Liver (tissue), 9 donors: ENCODE results near the gene LIMA1. TPM values are rescaled to one million over a fixed set of nuclear protein-coding genes. Genes with fewer than 3 reads are reported as not detected.

ENCODE experiments used
- DNase-seq: peaks from one replicate; pipeline ENCODE4 v3.0.0-alpha.2; 2017; ENCODE audit warnings: low spot score
- H3K27ac ChIP-seq, 2 donors: one replicate each; pipeline ENCODE4 v1.7.0; 2013; ENCODE audit warnings: inconsistent platforms in 2 of 2, low read length in 2 of 2, control low read depth in 1 of 2, low read depth in 1 of 2, mild to moderate bottlenecking in 1 of 2
- H3K27me3 ChIP-seq, 4 donors: one replicate each; pipeline versions ENCODE4 v1.6.1 to v1.7.0; 2013; ENCODE audit warnings: low read length in 3 of 4, inconsistent platforms in 1 of 4, mild to moderate bottlenecking in 1 of 4, moderate library complexity in 1 of 4; ENCODE audit not compliant: control insufficient read depth in 4 of 4, insufficient read depth in 4 of 4
- H3K36me3 ChIP-seq, 4 donors: one replicate each; pipeline versions ENCODE4 v1.6.1 to v1.7.0; 2013; ENCODE audit warnings: low read length in 3 of 4, mild to moderate bottlenecking in 3 of 4, low read depth in 1 of 4, moderate library complexity in 1 of 4; ENCODE audit not compliant: control insufficient read depth in 4 of 4, insufficient read depth in 3 of 4
- H3K4me1 ChIP-seq, 4 donors: one replicate each; pipeline versions ENCODE4 v1.6.1 to v1.7.0; 2013; ENCODE audit warnings: low read length in 3 of 4, mild to moderate bottlenecking in 3 of 4, moderate library complexity in 1 of 4; ENCODE audit not compliant: control insufficient read depth in 4 of 4, insufficient read depth in 4 of 4
- H3K4me3 ChIP-seq, 3 donors: one replicate each; pipeline versions ENCODE4 v1.6.1 to v1.7.0; 2013; ENCODE audit warnings: low read length in 3 of 3, control low read depth in 1 of 3, low read depth in 1 of 3, mild to moderate bottlenecking in 1 of 3
- H3K9ac ChIP-seq, 2 donors: one replicate each; pipeline ENCODE4 v1.7.0; 2013; ENCODE audit warnings: low read length in 2 of 2, mild to moderate bottlenecking in 2 of 2, moderate library complexity in 2 of 2, control low read depth in 1 of 2, low read depth in 1 of 2
- H3K9me3 ChIP-seq, 4 donors: one replicate each; pipeline versions ENCODE4 v1.6.1 to v1.7.0; 2013; ENCODE audit warnings: low read length in 3 of 4; ENCODE audit not compliant: control insufficient read depth in 4 of 4
- ATF3 ChIP-seq: IDR thresholded peaks from 2 replicates; pipeline ENCODE4 v1.6.1; 2016; ENCODE audit warnings: antibody characterized with exemption
- CTCF ChIP-seq: fragments of 150-350 bp; IDR thresholded peaks from 2 replicates; pipeline ENCODE4 v1.5.1; 2017; ENCODE audit warnings: improper control_type of control experiment, low read depth, low read length; ENCODE audit not compliant: missing input control
- EGR1 ChIP-seq, 2 donors: IDR thresholded peaks; 2 replicates each; pipeline ENCODE4 v1.6.1; 2016 to 2018; ENCODE audit warnings: antibody characterized with exemption in 2 of 2, low read depth in 2 of 2
- FOXA1 ChIP-seq: IDR thresholded peaks from 2 replicates; pipeline ENCODE4 v1.6.1; 2016; ENCODE audit warnings: antibody characterized with exemption
- FOXA2 ChIP-seq: IDR thresholded peaks from 2 replicates; pipeline ENCODE4 v1.6.1; 2016; ENCODE audit warnings: antibody characterized with exemption
- GABPA ChIP-seq, 2 donors: IDR thresholded peaks in 1 of 2; conservative IDR thresholded peaks in 1 of 2; 2 replicates each; pipeline ENCODE4 v1.6.1; 2016; ENCODE audit warnings: antibody characterized with exemption in 2 of 2, mild to moderate bottlenecking in 1 of 2, moderate library complexity in 1 of 2
- HNF4A ChIP-seq, 2 donors: conservative IDR thresholded peaks; 2 replicates each; pipeline ENCODE4 v1.6.1; 2016; ENCODE audit warnings: antibody characterized with exemption in 2 of 2, mild to moderate bottlenecking in 2 of 2
- JUND ChIP-seq, 2 donors: IDR thresholded peaks; 2 replicates each; pipeline ENCODE4 v1.6.1; 2016; ENCODE audit warnings: antibody characterized with exemption in 2 of 2
- MAX ChIP-seq: IDR thresholded peaks from 2 replicates; pipeline ENCODE4 v1.6.1; 2016; ENCODE audit warnings: antibody characterized with exemption
- NR2F2 ChIP-seq: IDR thresholded peaks from 2 replicates; pipeline ENCODE4 v1.6.1; 2016; ENCODE audit warnings: antibody characterized with exemption
- RAD21 ChIP-seq, 2 donors: IDR thresholded peaks; 2 replicates each; pipeline ENCODE4 v1.6.1; 2016; ENCODE audit warnings: antibody characterized with exemption in 2 of 2, mild to moderate bottlenecking in 2 of 2
- REST ChIP-seq: IDR thresholded peaks from 2 replicates; pipeline ENCODE4 v1.6.1; 2016; ENCODE audit warnings: antibody characterized with exemption, mild to moderate bottlenecking
- RXRA ChIP-seq, 2 donors: IDR thresholded peaks; 2 replicates each; pipeline ENCODE4 v1.6.1; 2017 to 2018; ENCODE audit warnings: antibody characterized with exemption in 2 of 2, mild to moderate bottlenecking in 1 of 2
- SP1 ChIP-seq: IDR thresholded peaks from 2 replicates; pipeline ENCODE4 v1.6.1; 2018; ENCODE audit warnings: antibody characterized with exemption, mild to moderate bottlenecking
- TAF1 ChIP-seq: conservative IDR thresholded peaks from 2 replicates; pipeline ENCODE4 v1.6.1; 2016; ENCODE audit warnings: antibody characterized with exemption, mild to moderate bottlenecking
- YY1 ChIP-seq: IDR thresholded peaks from 2 replicates; pipeline ENCODE4 v1.6.1; 2016; ENCODE audit warnings: antibody characterized with exemption, mild to moderate bottlenecking
- ZBTB33 ChIP-seq: IDR thresholded peaks from 2 replicates; pipeline ENCODE4 v1.6.1; 2016; ENCODE audit warnings: antibody characterized with exemption
- WGBS: extraction: QIAGEN DNeasy Blood & Tissue Kit; methylation state at CpG from one replicate; pipeline ENCODE4 v1.1.7; 2013; 5-methylcytosine and 5-hydroxymethylcytosine counted together
- polyA plus RNA-seq, 2 donors: library from polyadenylated mRNA; stranded (reverse) in 1 of 2; unstranded in 1 of 2; fragments of 200-250 nt in 1 of 2; fragments of >200 nt in 1 of 2; fragmentation: Nextera tagmentation in 1 of 2; extraction: Ambion mirVana in 1 of 2; gene quantifications; one replicate each; pipeline versions ENCODE4 v1.2.1 to v1.2.3, GENCODE V29; 2013 to 2015
- total RNA-seq, 2 donors: library from RNA; depleted of rRNA; stranded (reverse); fragments of >200 nt; gene quantifications; one replicate each; pipeline ENCODE4 v1.2.3, GENCODE V29; 2014
- donor health status: healthy.
- donor health status: healthy.
- donor health status: healthy.
- donor health status: healthy.
- donor health status: healthy.

Gene LIMA1
- total and polyA plus RNA-seq, 4 donors, result 8.1 to 17.5 (median 13.5) TPM

- Histone ChIP-seq H3K9me3 (no peaks in the 10 kb centered on the region), H3K27me3 (no peaks in the 10 kb centered on the region), H3K36me3 (peaks cover 0 to 3% (median under 1%) of the 10 kb centered on the region in 4 donors), H3K4me1 (no peaks in the 10 kb centered on the region), H3K27ac (no peak overlapping the region), H3K9ac (no peak overlapping the region), H3K4me3 (no peak overlapping the region)
- TF ChIP-seq REST (no peak), RAD21 (IDR thresholded peaks at IDR 0.05) (no peak), CTCF (no peak), EGR1 (IDR thresholded peaks at IDR 0.05; ENCODE audit: low read depth in 2 of 2) (no peak), ZBTB33 (no peak), ATF3 (no peak), FOXA1 (no peak), MAX (no peak), SP1 (no peak), TAF1 (no peak), YY1 (no peak), HNF4A (conservative IDR thresholded peaks at IDR 0.05) (no peak)
- DNase-seq, result no peak
- WGBS, result 98% methylated on average over 4 of the region's 4 CpGs
These were observed 91.1 kb downstream of the LIMA1 start for GRCh38 chr12:50192236-50192635.

GRCh38 chr12:50190859-50191258 is 92.5 kb downstream of the LIMA1 start:
- 93% methylated on average over 1 of the region's 1 CpG for WGBS
- H3K36me3 ChIP-seq, result peaks cover 0 to 3% (median under 1%) of the 10 kb centered on the region in 4 donors
- no peak for TF ChIP-seq RAD21 (IDR thresholded peaks at IDR 0.05)
- no peak for TF ChIP-seq TAF1
- no peak for TF ChIP-seq FOXA1
- no peak for TF ChIP-seq JUND (IDR thresholded peaks at IDR 0.05)
- TF ChIP-seq HNF4A (conservative IDR thresholded peaks at IDR 0.05), result no peak
- TF ChIP-seq ZBTB33, result no peak
- no peak for TF ChIP-seq EGR1 (IDR thresholded peaks at IDR 0.05; ENCODE audit: low read depth in 2 of 2)
- TF ChIP-seq YY1, result no peak
- TF ChIP-seq REST, result no peak
- TF ChIP-seq GABPA (IDR thresholded peaks at IDR 0.05 in 1 of 2, conservative IDR thresholded peaks at IDR 0.05 in 1 of 2), result no peak
- TF ChIP-seq MAX, result no peak
- no peak for TF ChIP-seq RXRA (IDR thresholded peaks at IDR 0.05)
- TF ChIP-seq SP1, result no peak
- TF ChIP-seq NR2F2, result no peak
- no peak for TF ChIP-seq FOXA2
- no peak for TF ChIP-seq ATF3

More at GRCh38 chr12:50190859-50191258, 92.5 kb downstream of the LIMA1 start:
- DNase-seq, result no peak
- Histone ChIP-seq H3K9ac (no peak overlapping the region), H3K27me3 (no peaks in the 10 kb centered on the region), H3K27ac (no peak overlapping the region), H3K4me1 (no peaks in the 10 kb centered on the region), H3K4me3 (no peak overlapping the region), H3K9me3 (no peaks in the 10 kb centered on the region)
